ENCODE results near the gene STAT5B. TPM values are rescaled to one million over a fixed set of nuclear protein-coding genes. Genes with fewer than 3 reads are reported as not detected.

The STAT5B gene
- total RNA-seq, 1 experiment from 2014 or later: 15.8 TPM

DNA sequence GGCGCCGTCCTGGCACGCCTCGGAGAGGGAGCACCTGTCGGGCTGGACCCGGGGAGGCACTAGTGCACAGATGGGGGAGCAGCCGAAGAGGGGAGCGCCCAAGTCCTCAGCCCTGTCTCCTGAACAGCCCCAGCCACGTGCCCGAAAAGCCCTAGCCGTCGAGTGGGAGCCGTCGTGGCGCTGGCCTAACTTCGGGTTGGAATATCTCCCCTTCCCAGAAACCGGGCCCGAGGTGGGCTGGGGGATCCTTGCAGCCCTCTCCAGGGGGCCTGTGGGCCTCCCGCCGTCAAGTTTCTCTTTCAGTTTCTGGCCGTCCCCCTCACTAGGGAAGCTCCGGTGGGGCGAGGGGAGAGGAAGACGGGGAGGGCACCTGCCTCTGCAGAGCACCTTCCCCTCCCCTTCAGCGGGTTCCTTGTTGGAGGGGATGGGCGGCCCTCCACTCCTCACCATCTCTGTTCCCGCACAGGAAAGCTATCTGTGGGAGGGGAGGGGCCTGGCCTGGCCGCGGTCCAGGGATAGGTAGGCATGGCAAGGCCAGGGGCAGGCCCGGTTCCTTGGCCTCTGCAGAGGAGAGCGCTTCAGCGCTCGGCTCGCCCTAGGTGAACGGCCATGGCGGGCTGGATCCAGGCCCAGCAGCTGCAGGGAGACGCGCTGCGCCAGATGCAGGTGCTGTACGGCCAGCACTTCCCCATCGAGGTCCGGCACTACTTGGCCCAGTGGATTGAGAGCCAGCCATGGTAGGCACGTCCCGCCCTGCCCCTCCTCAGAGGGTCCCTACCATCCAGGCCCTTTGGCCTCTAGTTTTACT is 12.8 kb upstream of the STAT5B start:
- in situ Hi-C loops (cut with HindIII; ENCODE audit: low sequenced_read_pairs): no loop called here

GRCh38 chr17:42287977-42288802 is 12.0 kb upstream of the STAT5B start, which contains the start of gene STAT5A:
Gene STAT5A (plus strand): TSS chr17:42288498. CDS start chr17:42289412, 914 bp downstream.
- DNase-seq (ENCODE audit: low spot score): peak; percentile 79

More for the DNA sequence above, 12.8 kb upstream of the STAT5B start:
- no peak for DNase-seq (ENCODE audit: low spot score)

DNA sequence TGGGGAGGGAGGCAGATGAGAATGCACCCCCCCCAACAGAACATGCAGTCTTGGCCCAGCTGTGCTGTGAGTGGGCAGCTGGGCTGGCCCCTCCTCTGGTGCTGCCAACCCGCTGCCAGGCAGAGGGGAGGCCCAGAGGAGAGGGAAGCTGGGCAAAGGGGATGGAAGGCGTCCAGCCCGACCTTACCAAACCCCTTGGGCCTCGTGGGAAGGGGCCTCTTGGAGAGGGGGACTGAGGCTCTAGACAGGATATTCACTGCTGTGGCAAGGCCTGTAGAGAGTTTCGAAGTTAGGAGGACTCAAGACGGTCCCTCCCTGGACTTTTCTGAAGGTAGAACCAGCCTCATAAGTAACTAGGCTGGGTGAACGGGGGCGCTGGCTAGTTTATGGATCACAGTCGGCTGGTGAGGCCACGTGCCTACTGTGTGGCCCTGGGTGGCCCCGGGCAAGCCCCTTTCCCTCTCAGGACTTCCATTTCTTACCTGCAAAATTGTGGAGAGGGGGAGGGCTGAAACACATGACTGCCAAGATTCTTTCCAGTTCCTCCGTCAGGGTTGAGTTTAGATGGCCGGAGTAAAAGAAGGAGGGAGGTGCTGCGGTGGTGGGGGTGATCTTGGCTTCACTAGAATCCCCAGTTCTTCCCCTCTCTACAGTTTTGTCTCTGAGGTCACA is 11.2 kb upstream of the STAT5B start:
- no peak for DNase-seq (ENCODE audit: low spot score)

More at GRCh38 chr17:42287977-42288802, 12.0 kb upstream of the STAT5B start, which contains the start of gene STAT5A:
- in situ Hi-C loops (cut with HindIII; ENCODE audit: low sequenced_read_pairs): no loop called here

GRCh38 chr17:42286411-42287221 is 10.4 kb upstream of the STAT5B start:
- no peak for DNase-seq (ENCODE audit: low spot score)
- in situ Hi-C loops (cut with HindIII; ENCODE audit: low sequenced_read_pairs): no loop called here

More for the DNA sequence above, 11.2 kb upstream of the STAT5B start:
- in situ Hi-C loops (cut with HindIII; ENCODE audit: low sequenced_read_pairs): no loop called here

- no peak for DNase-seq (ENCODE audit: low spot score)
- in situ Hi-C loops (cut with HindIII; ENCODE audit: low sequenced_read_pairs): no loop called here
Observed at GRCh38 chr17:42285346-42286050, 9.3 kb upstream of the STAT5B start.

- DNase-seq (ENCODE audit: low spot score): no peak
- in situ Hi-C loops (cut with HindIII; ENCODE audit: low sequenced_read_pairs): no loop called here
Observed at GRCh38 chr17:42284566-42284965, 8.4 kb upstream of the STAT5B start.

DNA sequence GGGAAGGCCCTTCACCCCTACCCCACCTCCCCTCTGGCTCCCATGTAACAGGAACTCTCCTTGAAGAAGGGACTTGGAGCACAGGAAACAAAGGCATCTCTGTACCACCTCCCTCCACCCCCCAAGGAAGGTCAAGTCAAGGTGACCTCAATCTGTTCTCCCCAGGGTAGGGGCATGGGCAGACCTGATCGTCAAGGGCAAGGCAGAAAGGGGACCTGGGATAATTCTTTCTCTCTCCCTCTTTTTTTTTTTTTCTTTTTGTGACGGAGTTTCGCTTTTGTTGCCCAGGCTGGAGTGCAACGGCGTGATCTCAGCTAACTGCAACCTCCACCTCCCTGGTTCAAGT is 7.8 kb upstream of the STAT5B start:
- DNase-seq (ENCODE audit: low spot score): no peak
- in situ Hi-C loops (cut with HindIII; ENCODE audit: low sequenced_read_pairs): no loop called here

DNA sequence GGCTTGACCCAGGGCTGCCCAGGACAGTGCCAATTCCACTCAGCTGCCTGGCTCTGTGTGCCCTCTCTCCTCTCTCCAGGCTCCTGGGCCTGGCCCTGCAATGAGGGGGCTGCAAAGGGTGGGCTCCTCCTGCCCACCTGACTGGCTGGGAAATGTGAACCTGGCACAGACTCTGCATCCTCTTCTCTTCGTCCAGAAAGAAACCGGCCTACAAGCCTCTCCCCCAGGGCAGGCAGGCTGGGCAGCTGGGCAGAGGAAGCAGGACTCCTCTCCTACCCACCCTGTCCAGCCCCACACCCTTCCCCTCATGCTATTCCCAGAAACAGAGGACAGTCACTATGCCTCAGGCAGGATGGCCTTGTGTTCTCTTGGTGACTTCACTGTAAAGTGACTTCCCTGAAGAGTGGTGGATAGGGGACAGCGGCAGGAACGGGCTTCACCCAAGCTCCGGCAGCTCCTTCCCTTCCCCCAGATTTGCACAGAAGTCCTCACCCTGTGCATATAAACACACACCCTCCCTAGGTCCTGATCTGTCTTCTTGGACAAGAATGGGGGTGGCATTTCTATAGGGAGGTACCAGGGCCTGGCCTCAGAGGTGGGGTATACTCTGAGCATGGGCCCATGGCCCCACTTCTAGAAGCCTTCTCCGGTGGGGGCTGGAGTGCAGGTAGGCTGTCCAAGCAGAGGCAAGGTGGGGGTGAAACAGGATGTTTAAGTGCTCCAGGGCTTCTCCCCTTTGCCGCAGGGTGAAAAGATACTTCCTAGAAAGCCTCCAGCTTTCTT is 7.2 kb upstream of the STAT5B start:
- no peak for DNase-seq (ENCODE audit: low spot score)
- in situ Hi-C loops (cut with HindIII; ENCODE audit: low sequenced_read_pairs): no loop called here

GRCh38 chr17:42282478-42283080 is 6.4 kb upstream of the STAT5B start:
- DNase-seq (ENCODE audit: low spot score): no peak
- in situ Hi-C loops (cut with HindIII; ENCODE audit: low sequenced_read_pairs): no loop called here

- DNase-seq (ENCODE audit: low spot score): peak; percentile 55
Observed at GRCh38 chr17:42281571-42282096, 5.4 kb upstream of the STAT5B start.

GRCh38 chr17:42279776-42280630 is 3.8 kb upstream of the STAT5B start:
- in situ Hi-C loops (cut with HindIII; ENCODE audit: low sequenced_read_pairs): no loop called here
- no peak for DNase-seq (ENCODE audit: low spot score)

More at GRCh38 chr17:42281571-42282096, 5.4 kb upstream of the STAT5B start:
- in situ Hi-C loops (cut with HindIII; ENCODE audit: low sequenced_read_pairs): no loop called here

DNA sequence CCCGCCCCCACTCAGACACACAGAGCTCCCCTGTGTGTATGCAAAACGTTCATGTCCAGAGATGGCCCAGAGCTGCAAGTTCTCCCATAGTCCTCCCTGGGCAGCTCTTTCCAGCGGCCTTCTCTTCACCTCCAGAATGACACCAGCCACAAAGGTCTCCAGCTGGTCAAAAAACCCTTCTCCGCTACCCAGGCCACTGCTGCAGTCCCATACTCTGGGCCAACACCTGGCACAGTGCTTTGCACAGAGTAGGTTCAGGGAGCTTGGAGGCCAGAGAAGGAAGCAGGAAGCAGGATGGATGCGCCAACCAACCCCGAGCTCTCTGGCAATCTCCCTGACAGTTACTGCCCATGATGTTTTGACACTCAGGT is 1.1 kb upstream of the STAT5B start:
- DNase-seq (ENCODE audit: low spot score): no peak
- in situ Hi-C loops (cut with HindIII; ENCODE audit: low sequenced_read_pairs): no loop called here

GRCh38 chr17:42276609-42277341 is 584 bp upstream of the STAT5B start:
- in situ Hi-C loops (cut with HindIII; ENCODE audit: low sequenced_read_pairs): no loop called here
- peak; percentile 25 for DNase-seq (ENCODE audit: low spot score)

GRCh38 chr17:42275527-42276358 is 448 bp downstream of the STAT5B start:
- peak; percentile 48 for DNase-seq (ENCODE audit: low spot score)
- in situ Hi-C loops (cut with HindIII; ENCODE audit: low sequenced_read_pairs): no loop called here

Measured in G401 (cell line).